NCI-H187 (cell line): Measurements from ENCODE around the gene SNCG.

Experiments
- DNase-seq, 2 experiments: peaks; one replicate each; lab custom pipeline; 2025; lab: John Stamatoyannopoulos, UW

The SNCG gene

DNA sequence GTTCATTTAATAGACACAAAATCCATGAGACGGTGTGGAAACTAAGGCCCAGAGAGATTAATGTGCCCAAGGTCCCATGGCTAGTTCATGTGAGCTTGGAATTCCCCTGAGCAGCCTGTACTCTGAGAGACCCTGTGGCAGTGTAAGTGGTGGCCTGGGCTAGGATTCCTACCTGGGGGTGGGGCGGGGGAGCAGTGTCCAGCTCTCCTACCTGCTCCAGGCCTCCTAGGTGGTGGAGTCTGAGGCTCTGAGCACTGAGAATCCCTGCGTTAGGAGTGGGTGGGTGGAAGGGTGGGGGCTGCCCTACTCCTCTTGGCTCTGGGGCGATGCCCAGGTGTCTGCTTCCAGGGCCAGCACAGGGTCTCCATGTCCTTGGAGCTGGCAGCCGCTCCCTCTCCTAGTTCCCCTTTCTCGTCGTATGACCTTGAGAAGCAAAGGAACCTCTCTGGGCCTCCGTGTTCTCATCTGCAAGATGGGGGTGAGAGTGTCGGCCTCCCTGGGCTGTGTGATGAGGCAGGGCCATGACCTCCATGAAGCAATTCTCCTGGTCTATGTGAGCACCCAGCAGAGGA, 2.5 kb downstream of the SNCG start:
- DNase-seq = no peak

- DNase-seq = no peak
These were observed 3.2 kb downstream of the SNCG start for GRCh38 chr10:86961481-86962091.

GRCh38 chr10:86962136-86962980, 4.0 kb downstream of the SNCG start:
- no peak for DNase-seq

GRCh38 chr10:86962981-86963310, 4.5 kb downstream of the SNCG start:
- DNase-seq = no peak

- no peak for DNase-seq
These were observed 5.0 kb downstream of the SNCG start for GRCh38 chr10:86963341-86963919.

DNA sequence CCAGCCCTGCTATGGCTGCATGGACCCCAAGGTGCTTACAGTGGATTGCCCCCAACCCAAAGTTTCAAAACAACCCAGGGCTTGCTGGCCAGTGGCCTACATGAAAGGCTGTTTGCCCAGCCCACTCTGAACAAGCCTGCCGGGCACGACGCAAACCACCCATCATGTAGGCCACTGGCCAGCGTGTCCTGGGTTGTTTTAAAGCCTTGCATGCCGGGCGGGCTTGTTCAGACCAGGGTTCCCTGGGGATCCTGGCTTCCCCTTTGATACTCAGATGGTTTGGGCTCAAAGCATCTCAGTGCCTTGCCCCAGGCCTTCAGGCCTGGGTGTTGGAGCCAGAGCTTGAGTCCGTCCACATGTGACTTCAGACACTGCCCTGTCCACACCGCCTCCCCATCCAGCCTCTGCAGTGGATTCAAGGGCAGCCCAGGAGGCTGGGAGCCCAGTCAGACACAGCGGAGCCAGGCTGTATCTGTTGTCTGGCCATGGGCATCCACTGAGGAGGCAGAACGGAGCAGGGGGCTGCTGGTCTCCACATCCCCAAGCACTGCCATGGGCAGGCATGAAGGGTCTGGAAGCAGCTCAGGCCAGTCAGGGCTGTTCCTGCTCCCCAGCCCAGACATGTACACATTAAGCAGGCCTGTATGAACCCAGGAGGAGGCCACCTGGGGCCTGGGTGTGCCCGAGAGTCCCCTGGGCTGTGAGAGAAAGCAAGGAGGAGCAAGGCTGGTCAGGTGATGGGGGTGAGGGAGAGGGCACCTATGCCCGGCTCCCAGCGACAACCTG, 5.9 kb downstream of the SNCG start:
- no peak for DNase-seq

- DNase-seq = no peak
These were observed 6.4 kb downstream of the SNCG start for GRCh38 chr10:86964847-86965190.

GRCh38 chr10:86965986-86966654, 7.7 kb downstream of the SNCG start:
- DNase-seq = no peak

DNA sequence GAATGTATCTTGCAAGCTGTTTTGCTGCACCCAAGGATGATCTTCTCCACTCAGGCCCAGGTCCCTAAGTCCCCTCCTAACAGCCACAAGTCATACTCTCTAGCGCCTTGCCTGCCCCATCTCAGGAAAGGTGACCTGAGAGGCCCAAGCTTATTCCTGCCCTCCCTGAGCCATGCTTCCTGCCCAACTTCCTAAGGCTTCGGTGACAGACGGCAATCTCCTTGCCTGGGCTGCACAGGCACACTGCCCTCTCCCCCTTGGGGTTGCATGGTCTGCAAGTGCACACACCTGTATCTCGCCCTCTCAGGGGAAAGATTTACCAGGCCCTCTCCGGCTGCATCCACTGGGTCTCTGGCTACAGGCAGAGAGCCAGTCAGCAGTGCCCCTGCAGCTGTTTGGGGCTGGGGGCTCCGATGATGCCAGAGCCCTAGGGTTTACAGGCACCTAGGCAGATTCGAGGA, 9.1 kb downstream of the SNCG start:
- DNase-seq = no peak

GRCh38 chr10:86968271-86968993, 10.0 kb downstream of the SNCG start, which contains the start of gene ADIRF:
Gene ADIRF (plus strand): TSS chr10:86968482. CDS start chr10:86968545, 63 bp downstream.
- DNase-seq = no peak

DNA sequence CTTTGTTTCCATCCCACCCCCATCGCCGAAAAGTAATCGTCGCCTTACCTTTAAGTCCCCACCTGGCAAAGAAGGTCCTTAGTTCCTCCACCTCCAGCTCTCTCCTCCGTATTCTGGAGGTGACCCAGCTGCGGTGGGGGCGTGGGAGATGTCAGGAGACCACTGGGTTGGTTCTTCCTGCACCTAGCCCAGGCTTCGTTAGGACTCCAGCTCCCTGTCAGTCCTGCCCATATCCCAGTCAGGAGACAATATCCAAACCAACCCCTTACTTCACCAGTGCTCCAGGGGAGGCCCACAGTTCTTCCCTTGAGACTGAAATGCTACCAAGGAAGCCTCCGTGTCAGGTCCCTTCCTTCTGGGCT, 10.6 kb downstream of the SNCG start:
- no peak for DNase-seq

- no peak for DNase-seq
These were observed 11.1 kb downstream of the SNCG start for GRCh38 chr10:86969421-86970041.

DNA sequence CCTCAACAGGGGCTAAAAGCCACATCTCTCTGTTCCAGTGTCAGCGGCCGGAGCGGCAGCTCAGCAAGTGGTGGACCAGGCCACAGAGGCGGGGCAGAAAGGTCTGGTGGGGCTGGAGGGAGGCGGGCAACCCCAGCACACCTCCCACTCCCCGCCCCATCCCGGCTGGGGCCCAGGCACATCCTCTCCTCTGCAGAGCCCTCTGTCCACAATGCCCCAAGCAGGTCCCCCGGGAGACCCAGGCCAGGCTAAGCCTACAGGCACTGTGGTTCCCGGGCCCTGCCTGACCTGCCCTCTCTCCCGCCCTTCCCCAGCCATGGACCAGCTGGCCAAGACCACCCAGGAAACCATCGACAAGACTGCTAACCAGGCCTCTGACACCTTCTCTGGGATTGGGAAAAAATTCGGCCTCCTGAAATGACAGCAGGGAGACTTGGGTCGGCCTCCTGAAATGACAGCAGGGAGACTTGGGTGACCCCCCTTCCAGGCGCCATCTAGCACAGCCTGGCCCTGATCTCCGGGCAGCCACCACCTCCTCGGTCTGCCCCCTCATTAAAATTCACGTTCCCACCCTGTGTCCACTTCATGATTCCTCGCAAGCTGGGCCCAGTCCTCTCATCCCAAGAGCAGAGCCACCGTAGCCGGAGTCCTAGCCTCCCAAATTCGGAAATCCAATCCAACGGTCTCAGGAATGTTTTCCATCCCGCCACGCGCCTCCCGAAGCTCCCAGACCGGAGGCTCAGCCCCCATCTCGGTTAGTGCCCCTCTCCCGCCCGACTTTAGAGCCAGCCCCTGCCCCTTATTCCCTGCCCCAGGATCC, 12.0 kb downstream of the SNCG start:
- no peak for DNase-seq

- no peak for DNase-seq
These were observed 12.5 kb downstream of the SNCG start for GRCh38 chr10:86970982-86971231.

DNA sequence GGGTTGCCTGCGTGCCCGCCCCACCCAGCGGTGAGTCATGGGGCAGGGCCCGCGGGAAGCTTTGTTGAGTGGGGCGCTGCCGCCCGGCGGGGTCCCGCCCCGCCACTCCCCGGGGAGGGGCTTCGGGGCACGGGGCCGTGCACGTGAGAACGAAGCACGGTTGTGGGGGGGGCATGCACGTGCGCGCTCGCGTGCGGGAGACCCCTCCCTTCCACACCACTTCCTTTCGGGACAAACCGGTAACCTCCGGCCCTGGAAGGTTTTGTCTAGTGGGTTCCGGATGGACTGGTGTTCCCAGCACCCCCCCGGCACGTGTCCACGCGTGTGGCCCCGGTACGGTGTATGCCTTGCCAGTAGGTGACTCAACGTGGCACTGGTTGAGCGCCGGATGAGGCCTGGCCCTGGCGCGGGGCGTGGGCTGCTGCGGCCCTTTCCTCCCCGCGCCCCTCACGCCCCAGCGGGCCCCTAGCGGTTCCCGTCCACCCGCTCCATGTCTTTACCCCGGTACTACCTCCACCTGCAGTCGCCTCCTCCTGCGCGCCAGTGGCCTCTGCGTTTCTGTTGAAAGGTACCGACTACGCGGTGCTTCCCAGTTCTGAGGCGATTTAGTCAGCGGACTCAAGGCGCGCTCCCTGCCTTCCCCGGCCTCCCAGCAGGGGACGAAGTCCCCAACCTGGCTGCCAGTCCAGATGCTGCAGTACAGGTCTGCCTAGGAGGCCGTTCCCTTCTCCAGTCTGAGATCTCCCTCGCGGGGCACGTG, 13.0 kb downstream of the SNCG start:
- DNase-seq = no peak

GRCh38 chr10:86972613-86973380, 14.4 kb downstream of the SNCG start:
- no peak for DNase-seq

GRCh38 chr10:86974484-86974883, 16.1 kb downstream of the SNCG start:
- no peak for DNase-seq

- DNase-seq = no peak
These were observed 18.1 kb downstream of the SNCG start for GRCh38 chr10:86976362-86977056.
